ENCODE measurements around the gene FRAS1. TPM values are rescaled to one million over a fixed set of nuclear protein-coding genes. Genes with fewer than 3 reads are reported as not detected.

The FRAS1 gene
- total and polyA plus RNA-seq, 2 of the 8 experiments (the other 6 are each of a cell fraction or from before 2014, with no cell fraction given): 38.5 to 109 TPM

DNA sequence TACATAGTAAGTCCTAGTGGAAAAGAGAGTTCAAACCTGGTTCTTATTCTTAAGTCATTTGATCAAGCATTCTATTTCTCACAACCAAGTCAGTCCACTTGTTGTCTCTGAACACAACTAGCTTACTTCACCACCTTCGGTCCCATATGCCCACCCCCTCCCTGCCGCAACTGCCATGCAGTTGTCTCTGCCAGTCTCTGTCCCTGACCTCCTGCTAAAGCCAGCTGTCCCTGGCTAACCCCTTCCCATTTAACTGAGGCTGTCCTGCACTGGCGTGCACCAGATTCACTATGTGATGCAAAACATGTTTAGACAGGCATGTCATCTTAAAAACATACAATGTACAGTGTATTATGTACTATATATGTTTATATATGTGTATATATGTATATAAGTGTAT, 12.7 kb downstream of the FRAS1 start (continued):
- TF ChIP-seq, protein P1, sequence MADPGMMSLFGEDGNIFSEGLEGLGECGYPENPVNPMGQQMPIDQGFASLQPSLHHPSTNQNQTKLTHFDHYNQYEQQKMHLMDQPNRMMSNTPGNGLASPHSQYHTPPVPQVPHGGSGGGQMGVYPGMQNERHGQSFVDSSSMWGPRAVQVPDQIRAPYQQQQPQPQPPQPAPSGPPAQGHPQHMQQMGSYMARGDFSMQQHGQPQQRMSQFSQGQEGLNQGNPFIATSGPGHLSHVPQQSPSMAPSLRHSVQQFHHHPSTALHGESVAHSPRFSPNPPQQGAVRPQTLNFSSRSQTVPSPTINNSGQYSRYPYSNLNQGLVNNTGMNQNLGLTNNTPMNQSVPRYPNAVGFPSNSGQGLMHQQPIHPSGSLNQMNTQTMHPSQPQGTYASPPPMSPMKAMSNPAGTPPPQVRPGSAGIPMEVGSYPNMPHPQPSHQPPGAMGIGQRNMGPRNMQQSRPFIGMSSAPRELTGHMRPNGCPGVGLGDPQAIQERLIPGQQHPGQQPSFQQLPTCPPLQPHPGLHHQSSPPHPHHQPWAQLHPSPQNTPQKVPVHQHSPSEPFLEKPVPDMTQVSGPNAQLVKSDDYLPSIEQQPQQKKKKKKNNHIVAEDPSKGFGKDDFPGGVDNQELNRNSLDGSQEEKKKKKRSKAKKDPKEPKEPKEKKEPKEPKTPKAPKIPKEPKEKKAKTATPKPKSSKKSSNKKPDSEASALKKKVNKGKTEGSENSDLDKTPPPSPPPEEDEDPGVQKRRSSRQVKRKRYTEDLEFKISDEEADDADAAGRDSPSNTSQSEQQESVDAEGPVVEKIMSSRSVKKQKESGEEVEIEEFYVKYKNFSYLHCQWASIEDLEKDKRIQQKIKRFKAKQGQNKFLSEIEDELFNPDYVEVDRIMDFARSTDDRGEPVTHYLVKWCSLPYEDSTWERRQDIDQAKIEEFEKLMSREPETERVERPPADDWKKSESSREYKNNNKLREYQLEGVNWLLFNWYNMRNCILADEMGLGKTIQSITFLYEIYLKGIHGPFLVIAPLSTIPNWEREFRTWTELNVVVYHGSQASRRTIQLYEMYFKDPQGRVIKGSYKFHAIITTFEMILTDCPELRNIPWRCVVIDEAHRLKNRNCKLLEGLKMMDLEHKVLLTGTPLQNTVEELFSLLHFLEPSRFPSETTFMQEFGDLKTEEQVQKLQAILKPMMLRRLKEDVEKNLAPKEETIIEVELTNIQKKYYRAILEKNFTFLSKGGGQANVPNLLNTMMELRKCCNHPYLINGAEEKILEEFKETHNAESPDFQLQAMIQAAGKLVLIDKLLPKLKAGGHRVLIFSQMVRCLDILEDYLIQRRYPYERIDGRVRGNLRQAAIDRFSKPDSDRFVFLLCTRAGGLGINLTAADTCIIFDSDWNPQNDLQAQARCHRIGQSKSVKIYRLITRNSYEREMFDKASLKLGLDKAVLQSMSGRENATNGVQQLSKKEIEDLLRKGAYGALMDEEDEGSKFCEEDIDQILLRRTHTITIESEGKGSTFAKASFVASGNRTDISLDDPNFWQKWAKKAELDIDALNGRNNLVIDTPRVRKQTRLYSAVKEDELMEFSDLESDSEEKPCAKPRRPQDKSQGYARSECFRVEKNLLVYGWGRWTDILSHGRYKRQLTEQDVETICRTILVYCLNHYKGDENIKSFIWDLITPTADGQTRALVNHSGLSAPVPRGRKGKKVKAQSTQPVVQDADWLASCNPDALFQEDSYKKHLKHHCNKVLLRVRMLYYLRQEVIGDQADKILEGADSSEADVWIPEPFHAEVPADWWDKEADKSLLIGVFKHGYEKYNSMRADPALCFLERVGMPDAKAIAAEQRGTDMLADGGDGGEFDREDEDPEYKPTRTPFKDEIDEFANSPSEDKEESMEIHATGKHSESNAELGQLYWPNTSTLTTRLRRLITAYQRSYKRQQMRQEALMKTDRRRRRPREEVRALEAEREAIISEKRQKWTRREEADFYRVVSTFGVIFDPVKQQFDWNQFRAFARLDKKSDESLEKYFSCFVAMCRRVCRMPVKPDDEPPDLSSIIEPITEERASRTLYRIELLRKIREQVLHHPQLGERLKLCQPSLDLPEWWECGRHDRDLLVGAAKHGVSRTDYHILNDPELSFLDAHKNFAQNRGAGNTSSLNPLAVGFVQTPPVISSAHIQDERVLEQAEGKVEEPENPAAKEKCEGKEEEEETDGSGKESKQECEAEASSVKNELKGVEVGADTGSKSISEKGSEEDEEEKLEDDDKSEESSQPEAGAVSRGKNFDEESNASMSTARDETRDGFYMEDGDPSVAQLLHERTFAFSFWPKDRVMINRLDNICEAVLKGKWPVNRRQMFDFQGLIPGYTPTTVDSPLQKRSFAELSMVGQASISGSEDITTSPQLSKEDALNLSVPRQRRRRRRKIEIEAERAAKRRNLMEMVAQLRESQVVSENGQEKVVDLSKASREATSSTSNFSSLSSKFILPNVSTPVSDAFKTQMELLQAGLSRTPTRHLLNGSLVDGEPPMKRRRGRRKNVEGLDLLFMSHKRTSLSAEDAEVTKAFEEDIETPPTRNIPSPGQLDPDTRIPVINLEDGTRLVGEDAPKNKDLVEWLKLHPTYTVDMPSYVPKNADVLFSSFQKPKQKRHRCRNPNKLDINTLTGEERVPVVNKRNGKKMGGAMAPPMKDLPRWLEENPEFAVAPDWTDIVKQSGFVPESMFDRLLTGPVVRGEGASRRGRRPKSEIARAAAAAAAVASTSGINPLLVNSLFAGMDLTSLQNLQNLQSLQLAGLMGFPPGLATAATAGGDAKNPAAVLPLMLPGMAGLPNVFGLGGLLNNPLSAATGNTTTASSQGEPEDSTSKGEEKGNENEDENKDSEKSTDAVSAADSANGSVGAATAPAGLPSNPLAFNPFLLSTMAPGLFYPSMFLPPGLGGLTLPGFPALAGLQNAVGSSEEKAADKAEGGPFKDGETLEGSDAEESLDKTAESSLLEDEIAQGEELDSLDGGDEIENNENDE (IDR thresholded peaks at IDR 0.05; ENCODE audit: insufficient replicate concordance, low read length): no peak
- TF ChIP-seq POU5F1 (IDR thresholded peaks at IDR 0.05; ENCODE audit: low read depth, low read length): no peak
- TF ChIP-seq SIRT6 (IDR thresholded peaks at IDR 0.05; ENCODE audit: low read length): no peak
- no peak for TF ChIP-seq NRF1 (IDR thresholded peaks at IDR 0.05; ENCODE audit: low read depth, low read length)
- no peak for TF ChIP-seq CREB1 (IDR thresholded peaks at IDR 0.05)
- TF ChIP-seq SUZ12 (IDR thresholded peaks at IDR 0.05; ENCODE audit: low read length): no peak
- TF ChIP-seq RAD21 (IDR thresholded peaks at IDR 0.05 in 1 of 2, conservative IDR thresholded peaks at IDR 0.05 in 1 of 2; ENCODE audit: low read depth in 2 of 2, low read length in 2 of 2): no peak
- TF ChIP-seq, protein P2, sequence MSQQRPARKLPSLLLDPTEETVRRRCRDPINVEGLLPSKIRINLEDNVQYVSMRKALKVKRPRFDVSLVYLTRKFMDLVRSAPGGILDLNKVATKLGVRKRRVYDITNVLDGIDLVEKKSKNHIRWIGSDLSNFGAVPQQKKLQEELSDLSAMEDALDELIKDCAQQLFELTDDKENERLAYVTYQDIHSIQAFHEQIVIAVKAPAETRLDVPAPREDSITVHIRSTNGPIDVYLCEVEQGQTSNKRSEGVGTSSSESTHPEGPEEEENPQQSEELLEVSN (IDR thresholded peaks at IDR 0.05): no peak

Data from H1 (cell line).